ENCODE measurements around the gene FIGN. TPM values are rescaled to one million over a fixed set of nuclear protein-coding genes. Genes with fewer than 3 reads are reported as not detected.

Gene FIGN
- total RNA-seq, 1 experiment from 2014 or later, result 19.4 TPM

DNA sequence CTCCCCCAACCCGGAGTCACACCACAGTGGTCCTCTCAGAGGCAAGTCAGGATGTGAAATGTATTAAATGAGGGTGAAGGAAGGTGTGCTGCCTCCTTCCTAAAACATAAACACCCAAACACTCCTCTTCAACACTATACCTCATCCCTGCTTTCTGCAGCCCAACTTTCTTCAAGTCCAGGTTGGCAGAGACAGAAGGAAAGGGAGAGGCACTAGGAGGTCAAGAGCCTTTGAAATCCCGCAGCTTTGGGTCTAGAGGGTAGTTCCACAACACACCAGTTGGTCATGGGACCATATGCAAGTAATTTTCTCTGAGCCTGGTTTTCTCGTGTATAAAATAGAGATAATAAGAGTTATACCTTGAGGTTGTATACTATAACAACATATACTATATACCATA is 38.4 kb downstream of the FIGN start (continued):
- TF ChIP-seq GRHL2 (CRISPR knock-in tag; IDR thresholded peaks at IDR 0.05; ENCODE audit: insufficient replicate concordance, severe bottlenecking), result no peak
- no peak for TF ChIP-seq EMX1 (CRISPR knock-in tag; IDR thresholded peaks at IDR 0.05)
- no peak for TF ChIP-seq SMAD3 (CRISPR knock-in tag; IDR thresholded peaks at IDR 0.05; ENCODE audit: borderline replicate concordance)
- no peak for TF ChIP-seq HMGA2 (CRISPR knock-in tag; IDR thresholded peaks at IDR 0.05)
- no peak for TF ChIP-seq ZNF416 (CRISPR knock-in tag; IDR thresholded peaks at IDR 0.05)
- no peak for TF ChIP-seq MXD4 (CRISPR knock-in tag; IDR thresholded peaks at IDR 0.05; ENCODE audit: borderline replicate concordance)
- TF ChIP-seq TCF7 (CRISPR knock-in tag; IDR thresholded peaks at IDR 0.05; ENCODE audit: low read depth), result no peak
- no peak for TF ChIP-seq NFATC4 (CRISPR knock-in tag; IDR thresholded peaks at IDR 0.05)
- TF ChIP-seq, protein P1, sequence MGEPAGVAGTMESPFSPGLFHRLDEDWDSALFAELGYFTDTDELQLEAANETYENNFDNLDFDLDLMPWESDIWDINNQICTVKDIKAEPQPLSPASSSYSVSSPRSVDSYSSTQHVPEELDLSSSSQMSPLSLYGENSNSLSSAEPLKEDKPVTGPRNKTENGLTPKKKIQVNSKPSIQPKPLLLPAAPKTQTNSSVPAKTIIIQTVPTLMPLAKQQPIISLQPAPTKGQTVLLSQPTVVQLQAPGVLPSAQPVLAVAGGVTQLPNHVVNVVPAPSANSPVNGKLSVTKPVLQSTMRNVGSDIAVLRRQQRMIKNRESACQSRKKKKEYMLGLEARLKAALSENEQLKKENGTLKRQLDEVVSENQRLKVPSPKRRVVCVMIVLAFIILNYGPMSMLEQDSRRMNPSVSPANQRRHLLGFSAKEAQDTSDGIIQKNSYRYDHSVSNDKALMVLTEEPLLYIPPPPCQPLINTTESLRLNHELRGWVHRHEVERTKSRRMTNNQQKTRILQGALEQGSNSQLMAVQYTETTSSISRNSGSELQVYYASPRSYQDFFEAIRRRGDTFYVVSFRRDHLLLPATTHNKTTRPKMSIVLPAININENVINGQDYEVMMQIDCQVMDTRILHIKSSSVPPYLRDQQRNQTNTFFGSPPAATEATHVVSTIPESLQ (CRISPR knock-in tag; IDR thresholded peaks at IDR 0.05), result no peak

DNA sequence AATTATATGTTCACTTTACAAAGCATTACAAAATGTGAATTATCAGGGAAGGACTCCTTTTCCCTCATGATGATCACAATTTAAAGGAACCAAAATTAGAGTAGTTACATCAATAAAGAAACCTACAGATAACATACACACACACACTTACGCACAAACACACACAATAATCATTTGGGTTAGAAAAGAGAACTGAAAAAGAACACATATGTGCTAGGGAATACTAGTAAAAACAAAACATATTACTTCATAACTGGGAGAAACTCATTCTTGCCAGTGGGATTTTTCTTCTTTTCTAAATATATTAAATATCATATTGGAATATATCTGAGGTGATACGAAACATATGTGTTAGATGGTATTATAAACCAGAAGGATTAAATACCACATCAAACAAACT is 42.3 kb downstream of the FIGN start:
- H3K4me1 Mint-ChIP-seq, result peaks cover 51% of the 10 kb centered on the region
- DNase-seq (ENCODE audit: low spot score) (no peak), ATAC-seq (no peak)
- no peaks in the 10 kb centered on the region for H3K27me3 Mint-ChIP-seq (ENCODE audit: low read depth)
- H3K4me3 Mint-ChIP-seq, result no peak overlapping the region
- TF ChIP-seq, protein P2, sequence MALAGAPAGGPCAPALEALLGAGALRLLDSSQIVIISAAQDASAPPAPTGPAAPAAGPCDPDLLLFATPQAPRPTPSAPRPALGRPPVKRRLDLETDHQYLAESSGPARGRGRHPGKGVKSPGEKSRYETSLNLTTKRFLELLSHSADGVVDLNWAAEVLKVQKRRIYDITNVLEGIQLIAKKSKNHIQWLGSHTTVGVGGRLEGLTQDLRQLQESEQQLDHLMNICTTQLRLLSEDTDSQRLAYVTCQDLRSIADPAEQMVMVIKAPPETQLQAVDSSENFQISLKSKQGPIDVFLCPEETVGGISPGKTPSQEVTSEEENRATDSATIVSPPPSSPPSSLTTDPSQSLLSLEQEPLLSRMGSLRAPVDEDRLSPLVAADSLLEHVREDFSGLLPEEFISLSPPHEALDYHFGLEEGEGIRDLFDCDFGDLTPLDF (CRISPR knock-in tag; IDR thresholded peaks at IDR 0.05), result no peak
- no peak for TF ChIP-seq EMX1 (CRISPR knock-in tag; IDR thresholded peaks at IDR 0.05)
- no peak for TF ChIP-seq RELA (CRISPR knock-in tag; IDR thresholded peaks at IDR 0.05; ENCODE audit: borderline replicate concordance)
- no peak for TF ChIP-seq ZNF671 (CRISPR knock-in tag; IDR thresholded peaks at IDR 0.05)
- TF ChIP-seq, protein P3, sequence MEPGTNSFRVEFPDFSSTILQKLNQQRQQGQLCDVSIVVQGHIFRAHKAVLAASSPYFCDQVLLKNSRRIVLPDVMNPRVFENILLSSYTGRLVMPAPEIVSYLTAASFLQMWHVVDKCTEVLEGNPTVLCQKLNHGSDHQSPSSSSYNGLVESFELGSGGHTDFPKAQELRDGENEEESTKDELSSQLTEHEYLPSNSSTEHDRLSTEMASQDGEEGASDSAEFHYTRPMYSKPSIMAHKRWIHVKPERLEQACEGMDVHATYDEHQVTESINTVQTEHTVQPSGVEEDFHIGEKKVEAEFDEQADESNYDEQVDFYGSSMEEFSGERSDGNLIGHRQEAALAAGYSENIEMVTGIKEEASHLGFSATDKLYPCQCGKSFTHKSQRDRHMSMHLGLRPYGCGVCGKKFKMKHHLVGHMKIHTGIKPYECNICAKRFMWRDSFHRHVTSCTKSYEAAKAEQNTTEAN (CRISPR knock-in tag; IDR thresholded peaks at IDR 0.05), result no peak
- TF ChIP-seq, protein P4, sequence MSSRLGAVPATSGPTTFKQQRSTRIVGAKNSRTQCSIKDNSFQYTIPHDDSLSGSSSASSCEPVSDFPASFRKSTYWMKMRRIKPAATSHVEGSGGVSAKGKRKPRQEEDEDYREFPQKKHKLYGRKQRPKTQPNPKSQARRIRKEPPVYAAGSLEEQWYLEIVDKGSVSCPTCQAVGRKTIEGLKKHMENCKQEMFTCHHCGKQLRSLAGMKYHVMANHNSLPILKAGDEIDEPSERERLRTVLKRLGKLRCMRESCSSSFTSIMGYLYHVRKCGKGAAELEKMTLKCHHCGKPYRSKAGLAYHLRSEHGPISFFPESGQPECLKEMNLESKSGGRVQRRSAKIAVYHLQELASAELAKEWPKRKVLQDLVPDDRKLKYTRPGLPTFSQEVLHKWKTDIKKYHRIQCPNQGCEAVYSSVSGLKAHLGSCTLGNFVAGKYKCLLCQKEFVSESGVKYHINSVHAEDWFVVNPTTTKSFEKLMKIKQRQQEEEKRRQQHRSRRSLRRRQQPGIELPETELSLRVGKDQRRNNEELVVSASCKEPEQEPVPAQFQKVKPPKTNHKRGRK (CRISPR knock-in tag; IDR thresholded peaks at IDR 0.05; ENCODE audit: borderline replicate concordance), result no peak
- TF ChIP-seq, protein P5, sequence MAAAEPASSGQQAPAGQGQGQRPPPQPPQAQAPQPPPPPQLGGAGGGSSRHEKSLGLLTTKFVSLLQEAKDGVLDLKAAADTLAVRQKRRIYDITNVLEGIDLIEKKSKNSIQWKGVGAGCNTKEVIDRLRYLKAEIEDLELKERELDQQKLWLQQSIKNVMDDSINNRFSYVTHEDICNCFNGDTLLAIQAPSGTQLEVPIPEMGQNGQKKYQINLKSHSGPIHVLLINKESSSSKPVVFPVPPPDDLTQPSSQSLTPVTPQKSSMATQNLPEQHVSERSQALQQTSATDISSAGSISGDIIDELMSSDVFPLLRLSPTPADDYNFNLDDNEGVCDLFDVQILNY (CRISPR knock-in tag; IDR thresholded peaks at IDR 0.05), result no peak
- no peak for TF ChIP-seq SP1 (CRISPR knock-in tag; conservative IDR thresholded peaks at IDR 0.05)
- TF ChIP-seq ZNF263 (CRISPR knock-in tag; IDR thresholded peaks at IDR 0.05; ENCODE audit: low read depth), result no peak
- TF ChIP-seq, protein P6, sequence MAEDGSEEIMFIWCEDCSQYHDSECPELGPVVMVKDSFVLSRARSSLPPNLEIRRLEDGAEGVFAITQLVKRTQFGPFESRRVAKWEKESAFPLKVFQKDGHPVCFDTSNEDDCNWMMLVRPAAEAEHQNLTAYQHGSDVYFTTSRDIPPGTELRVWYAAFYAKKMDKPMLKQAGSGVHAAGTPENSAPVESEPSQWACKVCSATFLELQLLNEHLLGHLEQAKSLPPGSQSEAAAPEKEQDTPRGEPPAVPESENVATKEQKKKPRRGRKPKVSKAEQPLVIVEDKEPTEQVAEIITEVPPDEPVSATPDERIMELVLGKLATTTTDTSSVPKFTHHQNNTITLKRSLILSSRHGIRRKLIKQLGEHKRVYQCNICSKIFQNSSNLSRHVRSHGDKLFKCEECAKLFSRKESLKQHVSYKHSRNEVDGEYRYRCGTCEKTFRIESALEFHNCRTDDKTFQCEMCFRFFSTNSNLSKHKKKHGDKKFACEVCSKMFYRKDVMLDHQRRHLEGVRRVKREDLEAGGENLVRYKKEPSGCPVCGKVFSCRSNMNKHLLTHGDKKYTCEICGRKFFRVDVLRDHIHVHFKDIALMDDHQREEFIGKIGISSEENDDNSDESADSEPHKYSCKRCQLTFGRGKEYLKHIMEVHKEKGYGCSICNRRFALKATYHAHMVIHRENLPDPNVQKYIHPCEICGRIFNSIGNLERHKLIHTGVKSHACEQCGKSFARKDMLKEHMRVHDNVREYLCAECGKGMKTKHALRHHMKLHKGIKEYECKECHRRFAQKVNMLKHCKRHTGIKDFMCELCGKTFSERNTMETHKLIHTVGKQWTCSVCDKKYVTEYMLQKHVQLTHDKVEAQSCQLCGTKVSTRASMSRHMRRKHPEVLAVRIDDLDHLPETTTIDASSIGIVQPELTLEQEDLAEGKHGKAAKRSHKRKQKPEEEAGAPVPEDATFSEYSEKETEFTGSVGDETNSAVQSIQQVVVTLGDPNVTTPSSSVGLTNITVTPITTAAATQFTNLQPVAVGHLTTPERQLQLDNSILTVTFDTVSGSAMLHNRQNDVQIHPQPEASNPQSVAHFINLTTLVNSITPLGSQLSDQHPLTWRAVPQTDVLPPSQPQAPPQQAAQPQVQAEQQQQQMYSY (CRISPR knock-in tag; IDR thresholded peaks at IDR 0.05), result no peak
- no peak for TF ChIP-seq ZNF396 (CRISPR knock-in tag; IDR thresholded peaks at IDR 0.05; ENCODE audit: borderline replicate concordance)
- TF ChIP-seq, protein P7, sequence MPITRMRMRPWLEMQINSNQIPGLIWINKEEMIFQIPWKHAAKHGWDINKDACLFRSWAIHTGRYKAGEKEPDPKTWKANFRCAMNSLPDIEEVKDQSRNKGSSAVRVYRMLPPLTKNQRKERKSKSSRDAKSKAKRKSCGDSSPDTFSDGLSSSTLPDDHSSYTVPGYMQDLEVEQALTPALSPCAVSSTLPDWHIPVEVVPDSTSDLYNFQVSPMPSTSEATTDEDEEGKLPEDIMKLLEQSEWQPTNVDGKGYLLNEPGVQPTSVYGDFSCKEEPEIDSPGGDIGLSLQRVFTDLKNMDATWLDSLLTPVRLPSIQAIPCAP (CRISPR knock-in tag; IDR thresholded peaks at IDR 0.05), result no peak
- TF ChIP-seq ELF4 (CRISPR knock-in tag; IDR thresholded peaks at IDR 0.05; ENCODE audit: low read depth), result no peak
- no peak for TF ChIP-seq ZNF232 (CRISPR knock-in tag; IDR thresholded peaks at IDR 0.05)
- peak overlapping the region; percentile 86 for H3K27ac Mint-ChIP-seq
- H3K9me3 Mint-ChIP-seq, result no peaks in the 10 kb centered on the region
- ChIA-PET POLR2A (no interaction called here), CTCF (interaction anchor here (0.6 to 1.2 kb wide), 3 partner anchors 9 to 186 kb away, joined by 3 to 4 read pairs (median 3); partner anchors contain the start of gene FIGN)
- no peaks in the 10 kb centered on the region for H3K36me3 Mint-ChIP-seq
